HL-60 (cell line): ENCODE data around the gene AKAP6.

Experiments
- DNase-seq, 2 experiments: peaks; one replicate each; pipeline ENCODE4 v3.0.0-alpha.2; 2010 to 2020; ENCODE audit warnings: low read depth in 1 of 2, low spot score in 1 of 2
- H3K27ac ChIP-seq: fragments of 250-450 bp; sonication (Bioruptor Pico); replicated peaks from 2 replicates; pipeline ENCODE4 v1.5.1; 2020; ENCODE audit warnings: mild to moderate bottlenecking, moderate library complexity
- H3K27me3 ChIP-seq: fragments of 250-450 bp; sonication (Bioruptor Pico); 2 replicates; pipeline ENCODE4 v1.5.1; 2021; ENCODE audit warnings: mild to moderate bottlenecking, moderate library complexity; ENCODE audit not compliant: insufficient read depth, poor library complexity, severe bottlenecking
- H3K4me3 ChIP-seq: replicated peaks from 2 replicates; pipeline ENCODE4 v1.5.1; 2011; ENCODE audit warnings: mild to moderate bottlenecking, control low read depth, low read length; ENCODE audit not compliant: insufficient read depth
- GABPA ChIP-seq: IDR thresholded peaks from 2 replicates; pipeline ENCODE4 v1.6.1; 2012; ENCODE audit warnings: low read depth
- POLR2AphosphoS5 ChIP-seq: IDR thresholded peaks from 2 replicates; pipeline ENCODE4 v1.6.1; 2012; ENCODE audit warnings: low read depth
- REST ChIP-seq: IDR thresholded peaks from 2 replicates; pipeline ENCODE4 v1.6.1; 2012; ENCODE audit warnings: low read depth; ENCODE audit not compliant: insufficient replicate concordance
- SPI1 ChIP-seq: IDR thresholded peaks from 2 replicates; pipeline ENCODE4 v1.6.1; 2012; ENCODE audit warnings: low read depth, mild to moderate bottlenecking, borderline replicate concordance
- TF ChIP-seq, protein P1 (sequence below): IDR thresholded peaks from one replicate; pipeline ENCODE4 v1.5.1; 2011; ENCODE audit warnings: low read length, control low read depth, inconsistent platforms; ENCODE audit not compliant: insufficient read depth

The AKAP6 gene

GRCh38 chr14:32542507-32542906, 213.4 kb downstream of the AKAP6 start:
- TF ChIP-seq, protein P1, sequence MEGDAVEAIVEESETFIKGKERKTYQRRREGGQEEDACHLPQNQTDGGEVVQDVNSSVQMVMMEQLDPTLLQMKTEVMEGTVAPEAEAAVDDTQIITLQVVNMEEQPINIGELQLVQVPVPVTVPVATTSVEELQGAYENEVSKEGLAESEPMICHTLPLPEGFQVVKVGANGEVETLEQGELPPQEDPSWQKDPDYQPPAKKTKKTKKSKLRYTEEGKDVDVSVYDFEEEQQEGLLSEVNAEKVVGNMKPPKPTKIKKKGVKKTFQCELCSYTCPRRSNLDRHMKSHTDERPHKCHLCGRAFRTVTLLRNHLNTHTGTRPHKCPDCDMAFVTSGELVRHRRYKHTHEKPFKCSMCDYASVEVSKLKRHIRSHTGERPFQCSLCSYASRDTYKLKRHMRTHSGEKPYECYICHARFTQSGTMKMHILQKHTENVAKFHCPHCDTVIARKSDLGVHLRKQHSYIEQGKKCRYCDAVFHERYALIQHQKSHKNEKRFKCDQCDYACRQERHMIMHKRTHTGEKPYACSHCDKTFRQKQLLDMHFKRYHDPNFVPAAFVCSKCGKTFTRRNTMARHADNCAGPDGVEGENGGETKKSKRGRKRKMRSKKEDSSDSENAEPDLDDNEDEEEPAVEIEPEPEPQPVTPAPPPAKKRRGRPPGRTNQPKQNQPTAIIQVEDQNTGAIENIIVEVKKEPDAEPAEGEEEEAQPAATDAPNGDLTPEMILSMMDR: no peak
- TF ChIP-seq POLR2AphosphoS5 (no peak), GABPA (no peak), REST (no peak), SPI1 (no peak)
- H3K27me3 ChIP-seq: no peaks in the 10 kb centered on the region
- DNase-seq: no peak
- H3K4me3 ChIP-seq: no peak overlapping the region
- H3K27ac ChIP-seq: no peak overlapping the region

DNA sequence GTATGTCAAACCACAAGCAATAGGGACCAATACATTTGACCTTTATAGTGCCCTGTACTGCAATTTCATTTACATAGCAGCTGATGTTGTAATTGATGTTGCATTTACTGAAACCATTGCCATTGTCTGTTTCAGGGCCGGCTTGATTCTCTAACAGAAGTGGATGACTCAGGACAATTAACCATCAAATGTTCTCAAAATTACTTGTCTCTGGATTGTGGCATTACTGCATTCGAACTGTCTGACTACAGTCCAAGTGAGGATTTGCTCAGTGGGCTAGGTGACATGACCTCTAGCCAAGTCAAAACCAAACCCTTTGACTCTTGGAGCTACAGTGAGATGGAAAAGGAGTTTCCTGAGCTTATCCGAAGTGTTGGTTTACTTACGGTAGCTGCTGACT, 216.0 kb downstream of the AKAP6 start:
- no peak for TF ChIP-seq POLR2AphosphoS5
- TF ChIP-seq, protein P1: no peak
- TF ChIP-seq REST: no peak
- TF ChIP-seq GABPA: no peak
- no peak for TF ChIP-seq SPI1
- no peak overlapping the region for H3K27ac ChIP-seq
- no peaks in the 10 kb centered on the region for H3K27me3 ChIP-seq
- no peak for DNase-seq
- no peak overlapping the region for H3K4me3 ChIP-seq

- H3K4me3 ChIP-seq: no peak overlapping the region
- TF ChIP-seq GABPA: no peak
- TF ChIP-seq, protein P1: no peak
- no peaks in the 10 kb centered on the region for H3K27me3 ChIP-seq
- H3K27ac ChIP-seq: no peak overlapping the region
- DNase-seq: no peak
Observed at GRCh38 chr14:32545506-32546210, 216.6 kb downstream of the AKAP6 start.

GRCh38 chr14:32546246-32546645, 217.1 kb downstream of the AKAP6 start:
- TF ChIP-seq, protein P1: no peak
- TF ChIP-seq REST: no peak
- TF ChIP-seq SPI1: no peak
- TF ChIP-seq GABPA: no peak
- no peak for TF ChIP-seq POLR2AphosphoS5
- Histone ChIP-seq H3K4me3 (no peak overlapping the region), H3K27me3 (no peaks in the 10 kb centered on the region), H3K27ac (no peak overlapping the region)
- DNase-seq: no peak
